ENCODE measurements around the gene MB21D2. TPM values are rescaled to one million over a fixed set of nuclear protein-coding genes. Genes with fewer than 3 reads are reported as not detected.

Gene MB21D2
- polyA plus RNA-seq, 1 donor (not counting 4 experiments of a cell fraction or from before 2014, with no cell fraction given), result 9.0 TPM

- FAIRE-seq (no peak), DNase-seq (ENCODE audit: low read depth, low spot score) (no peak)
- no peaks in the 10 kb centered on the region for H4K20me1 ChIP-seq (ENCODE audit: control insufficient read depth, extremely low read depth, insufficient read depth, low read length)
- H3K27me3 ChIP-seq (ENCODE audit: control insufficient read depth, extremely low read depth, insufficient read depth, low read length), result no peaks in the 10 kb centered on the region
- no peak overlapping the region for H3K9ac ChIP-seq (ENCODE audit: control insufficient read depth, extremely low read depth, insufficient read depth, low read length)
- dilution Hi-C loops (cut with MboI; ENCODE audit: extremely low pct_ligation_motif_present, low sequenced_read_pairs), result no loop called here
- no peaks in the 10 kb centered on the region for H3K36me3 ChIP-seq (ENCODE audit: control insufficient read depth in 2 of 2, extremely low read depth in 1 of 2, insufficient read depth in 2 of 2, low read length in 2 of 2)
- H3K9me1 ChIP-seq (ENCODE audit: control insufficient read depth, extremely low read depth, insufficient read depth, low read length), result no peaks in the 10 kb centered on the region
- TF ChIP-seq EZH2 (IDR thresholded peaks at IDR 0.05; ENCODE audit: low read length), result no peak
- no peak for TF ChIP-seq CTCF (optimal IDR thresholded peaks at IDR 0.05 in 1 of 3, IDR thresholded peaks at IDR 0.05 in 1 of 3, conservative IDR thresholded peaks at IDR 0.05 in 1 of 3; ENCODE audit: extremely low read depth in 1 of 3, insufficient read depth in 2 of 3, low read length in 3 of 3)
- H2AFZ ChIP-seq (ENCODE audit: control insufficient read depth, low read length), result no peak overlapping the region
- H3K9me3 ChIP-seq (ENCODE audit: control insufficient read depth, low read depth, low read length), result no peaks in the 10 kb centered on the region
- no peaks in the 10 kb centered on the region for H3K79me2 ChIP-seq (ENCODE audit: control insufficient read depth, insufficient read depth, low read length)
- no peak overlapping the region for H3K27ac ChIP-seq (ENCODE audit: control insufficient read depth, insufficient read depth, low read length)
- no peak overlapping the region for H3K4me3 ChIP-seq (ENCODE audit: control insufficient read depth in 2 of 3, extremely low read depth in 1 of 3, insufficient read depth in 2 of 3, low read depth in 1 of 3, low read length in 3 of 3)
- no peaks in the 10 kb centered on the region for H3K4me1 ChIP-seq (ENCODE audit: control insufficient read depth, extremely low read depth, insufficient read depth, low read length)
- H3K4me2 ChIP-seq (ENCODE audit: control insufficient read depth, extremely low read depth, insufficient read depth, low read depth, low read length), result no peak overlapping the region
These were observed 167.5 kb downstream of the MB21D2 start for GRCh38 chr3:192750201-192750600.

DNA sequence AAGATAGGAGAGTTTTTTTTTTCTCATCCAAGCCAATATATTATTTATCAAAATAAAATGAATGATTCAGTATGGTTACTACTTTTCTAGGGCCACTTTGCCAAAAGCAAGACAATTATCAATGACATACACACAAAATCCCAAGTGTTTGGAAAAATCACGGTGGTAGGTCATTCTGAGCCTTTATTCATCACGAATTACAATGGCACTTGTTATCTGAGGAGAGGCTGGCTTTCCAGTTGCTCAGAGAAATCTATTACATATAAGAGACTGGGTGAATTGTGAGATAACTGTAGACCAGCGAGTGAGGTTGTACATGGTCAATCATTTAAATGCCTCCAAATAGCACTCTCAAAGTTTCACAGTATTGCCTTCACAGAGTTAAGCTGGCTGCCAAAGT lies 169.9 kb downstream of the MB21D2 start:
- H3K27me3 ChIP-seq (ENCODE audit: control insufficient read depth, extremely low read depth, insufficient read depth, low read length), result no peaks in the 10 kb centered on the region
- H3K4me1 ChIP-seq (ENCODE audit: control insufficient read depth, extremely low read depth, insufficient read depth, low read length), result no peaks in the 10 kb centered on the region
- no peaks in the 10 kb centered on the region for H4K20me1 ChIP-seq (ENCODE audit: control insufficient read depth, extremely low read depth, insufficient read depth, low read length)
- H3K4me3 ChIP-seq (ENCODE audit: control insufficient read depth in 2 of 3, extremely low read depth in 1 of 3, insufficient read depth in 2 of 3, low read depth in 1 of 3, low read length in 3 of 3), result no peak overlapping the region
- no peak for FAIRE-seq
- H3K36me3 ChIP-seq (ENCODE audit: control insufficient read depth in 2 of 2, extremely low read depth in 1 of 2, insufficient read depth in 2 of 2, low read length in 2 of 2), result no peaks in the 10 kb centered on the region
- TF ChIP-seq CTCF (optimal IDR thresholded peaks at IDR 0.05 in 1 of 3, IDR thresholded peaks at IDR 0.05 in 1 of 3, conservative IDR thresholded peaks at IDR 0.05 in 1 of 3; ENCODE audit: extremely low read depth in 1 of 3, insufficient read depth in 2 of 3, low read length in 3 of 3) (no peak), EZH2 (IDR thresholded peaks at IDR 0.05; ENCODE audit: low read length) (no peak)
- dilution Hi-C loops (cut with MboI; ENCODE audit: extremely low pct_ligation_motif_present, low sequenced_read_pairs), result no loop called here
- H2AFZ ChIP-seq (ENCODE audit: control insufficient read depth, low read length), result no peak overlapping the region
- no peaks in the 10 kb centered on the region for H3K9me3 ChIP-seq (ENCODE audit: control insufficient read depth, low read depth, low read length)
- no peak overlapping the region for H3K9ac ChIP-seq (ENCODE audit: control insufficient read depth, extremely low read depth, insufficient read depth, low read length)
- DNase-seq (ENCODE audit: low read depth, low spot score), result no peak
- no peak overlapping the region for H3K4me2 ChIP-seq (ENCODE audit: control insufficient read depth, extremely low read depth, insufficient read depth, low read depth, low read length)
- H3K79me2 ChIP-seq (ENCODE audit: control insufficient read depth, insufficient read depth, low read length), result no peaks in the 10 kb centered on the region
- no peak overlapping the region for H3K27ac ChIP-seq (ENCODE audit: control insufficient read depth, insufficient read depth, low read length)
- no peaks in the 10 kb centered on the region for H3K9me1 ChIP-seq (ENCODE audit: control insufficient read depth, extremely low read depth, insufficient read depth, low read length)
